Ishikawa (cell line): ENCODE measurements around the gene WDR72.

Experiments
- TEAD4 ChIP-seq: IDR thresholded peaks from 2 replicates; pipeline ENCODE4 v1.6.1; 2012
- TF ChIP-seq, protein P1 (sequence below): IDR thresholded peaks from 2 replicates; pipeline ENCODE4 v1.6.1; 2012
- TF ChIP-seq, protein P2 (sequence below): IDR thresholded peaks from 2 replicates; pipeline ENCODE4 v1.6.1; 2012

DNA sequence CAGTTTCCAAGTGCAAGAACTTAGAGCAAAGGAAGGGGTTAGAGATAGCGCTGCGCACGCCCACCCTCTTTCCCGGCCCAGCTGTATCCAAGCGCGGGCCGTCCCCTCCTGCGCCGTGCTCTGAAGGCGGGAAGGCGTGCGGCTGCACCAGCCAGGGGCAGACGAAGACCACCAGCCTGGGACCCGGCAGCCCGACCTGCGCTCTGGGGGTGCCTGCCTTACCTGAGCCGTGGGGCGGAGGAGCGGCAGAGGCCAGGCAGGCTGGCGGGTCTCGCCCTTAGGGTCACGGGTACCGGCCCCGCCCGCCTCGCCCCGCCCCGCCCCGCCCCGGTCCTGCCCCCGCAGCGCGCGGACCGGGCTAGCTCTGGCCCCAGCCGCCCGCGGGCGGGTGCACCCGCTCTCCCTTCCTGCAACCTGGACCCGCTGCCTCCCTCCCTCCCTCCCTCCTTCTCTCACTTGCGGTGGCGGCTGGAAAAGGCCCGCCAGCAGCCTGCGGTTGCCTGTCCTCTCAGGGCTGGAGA lies at the start of gene WDR72:
- TF ChIP-seq, protein P1, sequence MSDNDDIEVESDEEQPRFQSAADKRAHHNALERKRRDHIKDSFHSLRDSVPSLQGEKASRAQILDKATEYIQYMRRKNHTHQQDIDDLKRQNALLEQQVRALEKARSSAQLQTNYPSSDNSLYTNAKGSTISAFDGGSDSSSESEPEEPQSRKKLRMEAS = no peak
- TF ChIP-seq, protein P2, sequence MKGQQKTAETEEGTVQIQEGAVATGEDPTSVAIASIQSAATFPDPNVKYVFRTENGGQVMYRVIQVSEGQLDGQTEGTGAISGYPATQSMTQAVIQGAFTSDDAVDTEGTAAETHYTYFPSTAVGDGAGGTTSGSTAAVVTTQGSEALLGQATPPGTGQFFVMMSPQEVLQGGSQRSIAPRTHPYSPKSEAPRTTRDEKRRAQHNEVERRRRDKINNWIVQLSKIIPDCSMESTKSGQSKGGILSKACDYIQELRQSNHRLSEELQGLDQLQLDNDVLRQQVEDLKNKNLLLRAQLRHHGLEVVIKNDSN = no peak
- TF ChIP-seq TEAD4 = no peak
